ENCODE measurements around the gene PEX3. TPM values are rescaled to one million over a fixed set of nuclear protein-coding genes. Genes with fewer than 3 reads are reported as not detected.

Gene PEX3
- total RNA-seq, 1 experiment from 2014 or later, result 23.8 TPM

DNA sequence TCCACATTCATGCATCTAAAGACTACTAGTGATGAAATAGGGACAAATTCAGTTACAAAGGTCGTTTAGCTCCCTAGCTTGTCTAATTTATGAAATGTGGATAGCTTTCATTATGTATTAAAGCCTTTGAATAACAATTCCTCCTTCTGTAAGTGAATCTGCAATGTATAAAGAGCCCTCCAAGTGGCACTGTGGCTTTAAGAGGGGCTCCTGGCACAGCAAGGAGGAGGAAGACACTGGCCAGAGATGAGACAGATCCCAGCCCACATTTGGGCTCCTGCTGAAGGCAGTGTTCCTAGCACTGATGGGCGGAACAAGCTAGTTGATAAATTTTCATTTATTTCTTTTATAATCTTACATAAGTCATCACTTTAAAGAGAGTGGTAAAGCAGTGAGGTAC lies 78.5 kb downstream of the PEX3 start:
- Histone ChIP-seq H3K9ac (ENCODE audit: low read length) (no peak overlapping the region), H3K27me3 (ENCODE audit: low read length) (no peaks in the 10 kb centered on the region), H3K4me1 (ENCODE audit: insufficient read depth, low read length) (no peaks in the 10 kb centered on the region), H4K20me1 (ENCODE audit: low read length) (no peaks in the 10 kb centered on the region), H3K79me2 (ENCODE audit: low read length) (no peaks in the 10 kb centered on the region), H3K9me2 (replicated peaks; ENCODE audit: low read length) (no peaks in the 10 kb centered on the region), H3F3A (ENCODE audit: low read length, unreplicated experiment) (no peaks in the 10 kb centered on the region), H2AFZ (ENCODE audit: low read length) (no peak overlapping the region), H3K4me3 (ENCODE audit: low read length) (no peak overlapping the region), H3K4me2 (ENCODE audit: low read length) (no peak overlapping the region), H3K27ac (ENCODE audit: low read length) (no peak overlapping the region), H3K9me3 (ENCODE audit: low read length) (no peaks in the 10 kb centered on the region), H3K36me3 (ENCODE audit: low read depth, low read length) (no peaks in the 10 kb centered on the region)
- peak; percentile 7 for DNase-seq
- POLR2A ChIA-PET (ENCODE audit: unreplicated experiment), result no interaction called here
- peak; percentile 50; the same call in 1 of the 2 replicates for ATAC-seq
- intact Hi-C loops (cut with micrococcal nuclease), result no loop called here
- no peak for TF ChIP-seq EZH2phosphoT487 (IDR thresholded peaks at IDR 0.05; ENCODE audit: borderline replicate concordance, low read length)
- TF ChIP-seq, protein P1, sequence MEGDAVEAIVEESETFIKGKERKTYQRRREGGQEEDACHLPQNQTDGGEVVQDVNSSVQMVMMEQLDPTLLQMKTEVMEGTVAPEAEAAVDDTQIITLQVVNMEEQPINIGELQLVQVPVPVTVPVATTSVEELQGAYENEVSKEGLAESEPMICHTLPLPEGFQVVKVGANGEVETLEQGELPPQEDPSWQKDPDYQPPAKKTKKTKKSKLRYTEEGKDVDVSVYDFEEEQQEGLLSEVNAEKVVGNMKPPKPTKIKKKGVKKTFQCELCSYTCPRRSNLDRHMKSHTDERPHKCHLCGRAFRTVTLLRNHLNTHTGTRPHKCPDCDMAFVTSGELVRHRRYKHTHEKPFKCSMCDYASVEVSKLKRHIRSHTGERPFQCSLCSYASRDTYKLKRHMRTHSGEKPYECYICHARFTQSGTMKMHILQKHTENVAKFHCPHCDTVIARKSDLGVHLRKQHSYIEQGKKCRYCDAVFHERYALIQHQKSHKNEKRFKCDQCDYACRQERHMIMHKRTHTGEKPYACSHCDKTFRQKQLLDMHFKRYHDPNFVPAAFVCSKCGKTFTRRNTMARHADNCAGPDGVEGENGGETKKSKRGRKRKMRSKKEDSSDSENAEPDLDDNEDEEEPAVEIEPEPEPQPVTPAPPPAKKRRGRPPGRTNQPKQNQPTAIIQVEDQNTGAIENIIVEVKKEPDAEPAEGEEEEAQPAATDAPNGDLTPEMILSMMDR (conservative IDR thresholded peaks at IDR 0.05; ENCODE audit: low read depth, low read length), result peak; percentile 17; the same call in 1 of the 2 replicates
- CTCF ChIA-PET, result no interaction called here
- no TSS peak for BruUV-seq (replicated peaks)

DNA sequence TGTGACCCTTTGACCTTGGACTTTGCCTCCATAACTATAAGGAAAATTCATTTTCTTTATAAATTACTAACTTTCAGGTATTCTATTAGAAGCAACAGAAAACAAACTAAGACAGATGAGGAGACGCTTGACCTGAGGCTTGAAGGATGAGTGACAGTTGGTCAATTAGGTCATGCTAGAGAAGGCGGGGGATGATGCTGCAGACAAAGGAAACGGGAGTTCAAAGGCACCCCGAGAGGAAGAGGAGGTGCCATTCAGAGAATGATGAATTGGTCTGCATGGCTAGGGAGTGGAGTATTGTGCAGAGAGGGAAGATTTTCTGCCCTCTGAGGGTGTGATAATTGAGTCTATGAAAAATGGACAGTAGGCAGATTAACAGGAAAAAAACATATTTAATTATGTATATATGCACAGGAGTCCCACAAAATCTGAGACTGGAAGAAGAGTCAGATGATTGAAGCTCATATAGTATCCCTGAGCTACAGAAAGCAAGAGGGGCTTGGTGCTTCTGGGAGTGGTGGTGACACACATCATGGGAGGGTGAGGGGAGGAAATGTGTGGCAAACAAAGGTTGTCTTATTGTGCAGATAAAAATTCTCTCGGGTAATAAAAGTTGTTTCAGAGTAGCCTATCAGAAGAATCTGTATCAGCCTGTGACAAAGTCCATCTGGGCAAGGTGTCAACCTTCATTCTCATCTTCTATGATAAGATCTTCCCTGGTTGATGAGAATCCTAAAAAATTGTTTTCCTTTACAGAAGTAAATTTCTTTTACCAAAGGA lies 81.3 kb downstream of the PEX3 start:
- ChIA-PET CTCF (no interaction called here), POLR2A (ENCODE audit: unreplicated experiment) (no interaction called here)
- H3K9me3 ChIP-seq (ENCODE audit: low read length), result no peaks in the 10 kb centered on the region
- no peak overlapping the region for H3K4me3 ChIP-seq (ENCODE audit: low read length)
- no peak for ATAC-seq
- H3K79me2 ChIP-seq (ENCODE audit: low read length), result no peaks in the 10 kb centered on the region
- H3K9ac ChIP-seq (ENCODE audit: low read length), result no peak overlapping the region
- no peak for DNase-seq
- no peak overlapping the region for H3K27ac ChIP-seq (ENCODE audit: low read length)
- 0 out of 2 replicates have a peak, but pooled peaks cover 7% of the 10 kb centered on the region for H3K4me1 ChIP-seq (ENCODE audit: insufficient read depth, low read length)
- intact Hi-C loops (cut with micrococcal nuclease), result no loop called here
- no peak overlapping the region for H3K4me2 ChIP-seq (ENCODE audit: low read length)
- H3K9me2 ChIP-seq (replicated peaks; ENCODE audit: low read length), result no peaks in the 10 kb centered on the region
- H3K36me3 ChIP-seq (ENCODE audit: low read depth, low read length), result no peaks in the 10 kb centered on the region
- H2AFZ ChIP-seq (ENCODE audit: low read length), result no peak overlapping the region
- BruUV-seq (replicated peaks), result no TSS peak
- no peaks in the 10 kb centered on the region for H3F3A ChIP-seq (ENCODE audit: low read length, unreplicated experiment)
- TF ChIP-seq, protein P1 (conservative IDR thresholded peaks at IDR 0.05; ENCODE audit: low read depth, low read length), result no peak
- no peaks in the 10 kb centered on the region for H3K27me3 ChIP-seq (ENCODE audit: low read length)
- H4K20me1 ChIP-seq (ENCODE audit: low read length), result no peaks in the 10 kb centered on the region

DNA sequence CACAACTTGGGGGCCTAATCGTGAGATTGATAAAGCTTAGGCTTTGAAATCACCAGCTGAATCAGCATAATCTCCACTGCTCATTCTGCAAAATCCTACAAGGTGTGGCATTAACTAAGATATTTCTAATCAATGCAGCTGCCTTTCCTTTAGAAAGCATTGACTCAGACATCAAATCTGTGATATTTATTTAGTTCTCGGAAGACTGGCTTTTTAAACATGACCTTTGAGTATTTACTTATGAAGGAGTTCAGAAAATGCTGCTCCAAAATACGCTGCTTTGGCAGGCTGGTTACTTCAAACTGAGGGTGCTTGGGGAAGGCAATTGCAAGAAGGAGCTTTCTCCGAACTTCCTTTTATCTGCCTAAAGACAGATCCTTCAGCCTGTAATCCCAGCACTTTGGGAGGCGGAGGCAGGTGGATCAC lies 84.6 kb downstream of the PEX3 start:
- Histone ChIP-seq H3K4me3 (ENCODE audit: low read length) (no peak overlapping the region), H3K4me1 (ENCODE audit: insufficient read depth, low read length) (peaks cover 7% of the 10 kb centered on the region; the same call in 1 of the 2 replicates), H3K9ac (ENCODE audit: low read length) (no peak overlapping the region), H2AFZ (ENCODE audit: low read length) (no peak overlapping the region), H3K27me3 (ENCODE audit: low read length) (no peaks in the 10 kb centered on the region), H3K79me2 (ENCODE audit: low read length) (peaks cover 14% of the 10 kb centered on the region; the same call in 1 of the 2 replicates), H3K9me2 (replicated peaks; ENCODE audit: low read length) (no peaks in the 10 kb centered on the region), H3K4me2 (ENCODE audit: low read length) (no peak overlapping the region), H3F3A (ENCODE audit: low read length, unreplicated experiment) (no peaks in the 10 kb centered on the region), H3K36me3 (ENCODE audit: low read depth, low read length) (no peaks in the 10 kb centered on the region), H4K20me1 (ENCODE audit: low read length) (no peaks in the 10 kb centered on the region), H3K9me3 (ENCODE audit: low read length) (no peaks in the 10 kb centered on the region), H3K27ac (ENCODE audit: low read length) (no peak overlapping the region)
- ChIA-PET POLR2A (ENCODE audit: unreplicated experiment) (no interaction called here), CTCF (no interaction called here)
- BruUV-seq (replicated peaks), result no TSS peak
- no peak for ATAC-seq
- TF ChIP-seq, protein P1 (conservative IDR thresholded peaks at IDR 0.05; ENCODE audit: low read depth, low read length), result no peak
- TF ChIP-seq EZH2 (IDR thresholded peaks at IDR 0.05; ENCODE audit: low read length, unreplicated experiment) (no peak), EZH2phosphoT487 (IDR thresholded peaks at IDR 0.05; ENCODE audit: borderline replicate concordance, low read length) (no peak)
- intact Hi-C loops (cut with micrococcal nuclease), result no loop called here
- DNase-seq, result no peak
